GM23248 (cell line): ENCODE results near the gene BCL2L14. TPM values are rescaled to one million over a fixed set of nuclear protein-coding genes. Genes with fewer than 3 reads are reported as not detected.

Experiments used
- DNase-seq: peaks from one replicate; pipeline ENCODE4 v3.0.0-alpha.2; 2015
- H2AFZ ChIP-seq: fragments of 200-600 bp; sonication (generic); 2 replicates; pipeline ENCODE4 v1.6.1; 2016; ENCODE audit warnings: antibody characterized with exemption
- H3F3A ChIP-seq: fragments of 200-600 bp; sonication (generic); 2 replicates; pipeline ENCODE4 v1.6.1; 2016; ENCODE audit warnings: mild to moderate bottlenecking, antibody characterized with exemption, mixed run types; ENCODE audit not compliant: insufficient read depth
- H3K27ac ChIP-seq: fragments of 200-600 bp; sonication (generic); 2 replicates; pipeline ENCODE4 v1.5.1; 2016; ENCODE audit warnings: mild to moderate bottlenecking
- H3K27me3 ChIP-seq: fragments of 200-600 bp; sonication (generic); replicated peaks from 2 replicates; pipeline ENCODE4 v1.6.1; 2016; ENCODE audit warnings: mild to moderate bottlenecking; ENCODE audit not compliant: insufficient read depth
- H3K36me3 ChIP-seq: fragments of 200-600 bp; sonication (generic); 2 replicates; pipeline ENCODE4 v1.6.1; 2016; ENCODE audit warnings: low read depth, mild to moderate bottlenecking
- H3K4me1 ChIP-seq: fragments of 200-600 bp; sonication (generic); 2 replicates; pipeline ENCODE4 v1.6.1; 2016; ENCODE audit warnings: mild to moderate bottlenecking; ENCODE audit not compliant: insufficient read depth
- H3K4me2 ChIP-seq: fragments of 200-600 bp; sonication (generic); one replicate; pipeline ENCODE4 v1.6.1; 2016; ENCODE audit warnings: mild to moderate bottlenecking; ENCODE audit not compliant: unreplicated experiment
- H3K4me3 ChIP-seq: fragments of 200-600 bp; sonication (generic); 2 replicates; pipeline ENCODE4 v1.5.1; 2016; ENCODE audit warnings: mild to moderate bottlenecking
- H3K79me2 ChIP-seq: fragments of 200-600 bp; sonication (generic); 2 replicates; pipeline ENCODE4 v1.6.1; 2016; ENCODE audit warnings: mild to moderate bottlenecking; ENCODE audit not compliant: insufficient read depth
- H3K9ac ChIP-seq: fragments of 200-600 bp; sonication (generic); 2 replicates; pipeline ENCODE4 v1.6.1; 2016; ENCODE audit warnings: mild to moderate bottlenecking
- H3K9me2 ChIP-seq: fragments of 200-600 bp; sonication (generic); 2 replicates; pipeline ENCODE4 v1.6.1; 2016; ENCODE audit warnings: mixed run types, mild to moderate bottlenecking, moderate library complexity; ENCODE audit not compliant: insufficient read depth
- H3K9me3 ChIP-seq: fragments of 200-600 bp; sonication (generic); one replicate; pipeline ENCODE4 v1.6.1; 2017; ENCODE audit warnings: low read depth
- H4K20me1 ChIP-seq: fragments of 200-600 bp; sonication (generic); 2 replicates; pipeline ENCODE4 v1.6.0; 2016; ENCODE audit not compliant: insufficient read depth
- EZH2 ChIP-seq: fragments of 200-600 bp; sonication (generic); IDR thresholded peaks from 2 replicates; pipeline ENCODE4 v1.6.1; 2018; ENCODE audit warnings: antibody characterized with exemption, mild to moderate bottlenecking; ENCODE audit not compliant: insufficient read depth, poor library complexity, severe bottlenecking
- EZH2phosphoT487 ChIP-seq: fragments of 200-600 bp; sonication (generic); IDR thresholded peaks from 2 replicates; pipeline ENCODE4 v1.6.1; 2018; ENCODE audit warnings: antibody characterized with exemption, moderate library complexity, mild to moderate bottlenecking, low read depth; ENCODE audit not compliant: insufficient read depth
- WGBS, 2 experiments: methylation state at CpG; one replicate each; pipeline ENCODE4 v1.1.6; 2015 to 2017; ENCODE audit warnings: low lambda C conversion rate in 2 of 2, low coverage in 1 of 2; ENCODE audit errors: missing lambda C conversion rate in 2 of 2; 5-methylcytosine and 5-hydroxymethylcytosine counted together
- in situ Hi-C: fragments of 300-500 bp; cut with MboI; formaldehyde crosslinking; loops from 2 replicates; pipeline ENCODE4 v1.15.0; 2020
- polyA plus RNA-seq: library from polyadenylated mRNA; unstranded; fragments of >200 nt; fragmentation: Nextera tagmentation; extraction: Ambion mirVana; gene quantifications from 2 replicates; pipeline ENCODE4 v1.2.1, GENCODE V29; 2016
- total RNA-seq: library from RNA; depleted of rRNA; stranded (reverse); fragments of >200 nt; shearing (Covaris generic); gene quantifications from 2 replicates; pipeline ENCODE4 v1.2.3, GENCODE V29; 2014

The BCL2L14 gene
- total and polyA plus RNA-seq, 2 experiments from 2014 or later = not detected

- in situ Hi-C loops = loop anchor here (25.0 kb wide), 1 partner anchor 620 kb away; the partner anchor contains the start of gene CDKN1B
- WGBS, 2 experiments = 51 to 60% methylated on average over 14 of the region's 14 CpGs
- H2AFZ ChIP-seq = no peak overlapping the region
These were observed 21.4 kb downstream of the BCL2L14 start for GRCh38 chr12:12091977-12092663.

GRCh38 chr12:12094481-12094880 is 23.7 kb downstream of the BCL2L14 start:
- no peak overlapping the region for H3K27ac ChIP-seq
- in situ Hi-C loops = loop anchor here (25.0 kb wide), 1 partner anchor 618 kb away; the partner anchor contains the start of gene CDKN1B
- WGBS, 2 experiments = 94 to 95% methylated on average over 4 of the region's 4 CpGs

More at GRCh38 chr12:12091977-12092663, 21.4 kb downstream of the BCL2L14 start:
- H3K4me2 ChIP-seq = no peak overlapping the region
- H3K9me2 ChIP-seq = no peaks in the 10 kb centered on the region
- DNase-seq = no peak
- no peaks in the 10 kb centered on the region for H3K79me2 ChIP-seq
- H3K27ac ChIP-seq = no peak overlapping the region
- TF ChIP-seq EZH2 (no peak), EZH2phosphoT487 (no peak)
- H3K36me3 ChIP-seq = no peaks in the 10 kb centered on the region
- H3F3A ChIP-seq = peaks cover 8% of the 10 kb centered on the region
- peaks cover 13% of the 10 kb centered on the region for H3K4me1 ChIP-seq
- no peak overlapping the region for H3K4me3 ChIP-seq
- no peak overlapping the region for H3K9ac ChIP-seq
- no peaks in the 10 kb centered on the region for H4K20me1 ChIP-seq
- no peaks in the 10 kb centered on the region for H3K9me3 ChIP-seq
- H3K27me3 ChIP-seq = no peaks in the 10 kb centered on the region

GRCh38 chr12:12095021-12095420 is 24.3 kb downstream of the BCL2L14 start:
- Histone ChIP-seq H3K4me2 (no peak overlapping the region), H4K20me1 (no peaks in the 10 kb centered on the region), H3K36me3 (0 out of 2 replicates have a peak, but pooled peaks cover 4% of the 10 kb centered on the region), H3F3A (peaks cover 8% of the 10 kb centered on the region), H3K9me3 (no peaks in the 10 kb centered on the region), H3K27ac (no peak overlapping the region), H3K4me1 (peaks cover 13% of the 10 kb centered on the region), H3K4me3 (no peak overlapping the region), H3K27me3 (no peaks in the 10 kb centered on the region), H3K9me2 (no peaks in the 10 kb centered on the region), H2AFZ (no peak overlapping the region), H3K9ac (no peak overlapping the region), H3K79me2 (no peaks in the 10 kb centered on the region)
- 92 to 93% methylated on average over 3 of the region's 3 CpGs for WGBS, 2 experiments
- in situ Hi-C loops = loop anchor here (25.0 kb wide), 1 partner anchor 617 kb away; the partner anchor contains the start of gene CDKN1B
- DNase-seq = no peak
- TF ChIP-seq EZH2phosphoT487 (no peak), EZH2 (no peak)

More at GRCh38 chr12:12094481-12094880, 23.7 kb downstream of the BCL2L14 start:
- H3K9me3 ChIP-seq = no peaks in the 10 kb centered on the region
- H3K9me2 ChIP-seq = no peaks in the 10 kb centered on the region
- H3F3A ChIP-seq = peaks cover 8% of the 10 kb centered on the region
- no peak overlapping the region for H3K4me3 ChIP-seq
- 0 out of 2 replicates have a peak, but pooled peaks cover 4% of the 10 kb centered on the region for H3K36me3 ChIP-seq
- no peak for DNase-seq
- H3K4me2 ChIP-seq = no peak overlapping the region
- no peak overlapping the region for H2AFZ ChIP-seq
- peaks cover 13% of the 10 kb centered on the region for H3K4me1 ChIP-seq
- H4K20me1 ChIP-seq = no peaks in the 10 kb centered on the region
- H3K27me3 ChIP-seq = no peaks in the 10 kb centered on the region
- H3K9ac ChIP-seq = no peak overlapping the region
- H3K79me2 ChIP-seq = no peaks in the 10 kb centered on the region
- no peak for TF ChIP-seq EZH2
- TF ChIP-seq EZH2phosphoT487 = no peak

- Histone ChIP-seq H3K27me3 (no peaks in the 10 kb centered on the region), H3K27ac (no peak overlapping the region), H4K20me1 (no peaks in the 10 kb centered on the region), H3K79me2 (no peaks in the 10 kb centered on the region), H3F3A (no peaks in the 10 kb centered on the region), H3K4me1 (peaks cover 3% of the 10 kb centered on the region), H2AFZ (no peak overlapping the region), H3K36me3 (0 out of 2 replicates have a peak, but pooled peaks cover 4% of the 10 kb centered on the region), H3K9me3 (no peaks in the 10 kb centered on the region), H3K9ac (no peak overlapping the region), H3K4me2 (no peak overlapping the region), H3K4me3 (no peak overlapping the region), H3K9me2 (no peaks in the 10 kb centered on the region)
- no peak for DNase-seq
- TF ChIP-seq EZH2phosphoT487 (no peak), EZH2 (no peak)
- in situ Hi-C loops = loop anchor here (25.0 kb wide), 1 partner anchor 614 kb away; the partner anchor contains the start of gene CDKN1B
- 53 to 55% methylated on average over 6 of the region's 6 CpGs for WGBS, 2 experiments
These were observed 27.4 kb downstream of the BCL2L14 start for GRCh38 chr12:12097891-12098690.
